Adrenal gland (tissue), 12 donors: ENCODE data around the gene NEGR1. TPM values are rescaled to one million over a fixed set of nuclear protein-coding genes. Genes with fewer than 3 reads are reported as not detected.

ENCODE experiments used
- DNase-seq, 7 donors: peaks; one replicate each; pipeline ENCODE4 v3.0.0-alpha.2; 2019 to 2020
- H3K27ac ChIP-seq, 5 donors: fragments of 200-600 bp; sonication (generic) in 4 of 5; 1 replicate in 3 of 5; 2 replicates in 2 of 5; pipeline versions ENCODE4 v1.5.1 to v1.8.0; 2016 to 2020; ENCODE audit warnings: mild to moderate bottlenecking in 1 of 5
- H3K27me3 ChIP-seq: fragments of 200-600 bp; 2 replicates; pipeline ENCODE4 v1.8.0; 2021
- H3K36me3 ChIP-seq, 2 donors: fragments of 200-600 bp; replicated peaks in 1 of 2; 1 replicate in 1 of 2; 2 replicates in 1 of 2; pipeline versions ENCODE4 v1.5.1 to v1.8.0; 2018 to 2022
- H3K4me1 ChIP-seq, 2 donors: fragments of 200-600 bp; replicated peaks in 1 of 2; 1 replicate in 1 of 2; 2 replicates in 1 of 2; pipeline versions ENCODE4 v1.5.1 to v1.8.0; 2018 to 2021
- H3K4me3 ChIP-seq, 4 donors: fragments of 200-600 bp; sonication (generic) in 3 of 4; one replicate each; pipeline ENCODE4 v1.5.1; 2016 to 2018
- H3K9me3 ChIP-seq, 3 donors: fragments of 200-600 bp; sonication (generic) in 1 of 3; replicated peaks in 1 of 3; 1 replicate in 2 of 3; 2 replicates in 1 of 3; pipeline versions ENCODE4 v1.5.1 to v1.8.0; 2016 to 2021
- POLR2A ChIP-seq, 2 donors: fragments of 450-650 bp; IDR thresholded peaks; one replicate each; pipeline ENCODE4 v1.6.1; 2017; ENCODE audit warnings: antibody characterized with exemption in 2 of 2, mild to moderate bottlenecking in 2 of 2, moderate library complexity in 1 of 2
- WGBS, 4 donors: extraction: QIAGEN DNeasy Blood & Tissue Kit in 2 of 4; methylation state at CpG; one replicate each; pipeline versions ENCODE4 v1.1.5 to v1.1.7; 2013 to 2017; 5-methylcytosine and 5-hydroxymethylcytosine counted together
- intact Hi-C, 2 donors: fragments of 100-400 bp; cut with DNase I; formaldehyde crosslinking; loops; one replicate each; pipeline versions ENCODE4 v1.14.1 to v1.15.0; 2022 to 2023
- polyA plus RNA-seq, 3 donors: library from polyadenylated mRNA; stranded (reverse); fragments of 200-250 nt in 2 of 3; fragments of 350-450 nt in 1 of 3; fragmentation: Illumina TruSeq in 1 of 3; extraction: RNeasy Lipid Tissue Mini Kit (QIAGEN cat#74804) in 1 of 3; gene quantifications; one replicate each; pipeline ENCODE4 v1.2.3, GENCODE V29; 2013 to 2014
- total RNA-seq, 9 donors: library from RNA; depleted of rRNA in 4 of 9; stranded (reverse); fragments of >200 nt in 4 of 9; fragments of 120-200 nt in 1 of 9; fragmentation: NEBNext Ultra II Directional in 1 of 9; extraction: Animal tissue kit (Norgen Biotek cat#: 25700) in 1 of 9; gene quantifications; one replicate each; pipeline versions ENCODE4 v1.1.0 to v1.2.4, GENCODE V29; 2013 to 2023
- TF ChIP-seq, protein P1 (sequence below), 6 experiments: fragments of 450-650 bp in 4 of 6; fragments of 200-600 bp in 2 of 6; sonication (generic) in 1 of 6; IDR thresholded peaks; 1 replicate in 5 of 6; 2 replicates in 1 of 6; pipeline versions ENCODE4 v1.5.1 to v1.8.0; 2016 to 2021; ENCODE audit warnings: antibody characterized with exemption in 6 of 6, mild to moderate bottlenecking in 2 of 6, moderate library complexity in 1 of 6
- donor health status: healthy with polysubstance abuse.
- donor health status: Bipolar disorder and iron deficiency.
- donor health status: DM: yes; HTN: yes; CAD: no.
- donor health status: DM: no; HTN: no; CAD: no.
- donor health status: DM: no; HTN: no; CAD: no.
- donor health status: DM: yes; HTN: yes; CAD: no.

NEGR1 gene
- total and polyA plus RNA-seq, 12 donors = 1.1 to 7.4 (median 4.0) TPM

GRCh38 chr1:72111662-72112061 lies 170.7 kb downstream of the NEGR1 start:
- Histone ChIP-seq H3K27ac (no peak overlapping the region), H3K4me3 (no peak overlapping the region), H3K9me3 (no peaks in the 10 kb centered on the region), H3K4me1 (no peaks in the 10 kb centered on the region), H3K36me3 (no peaks in the 10 kb centered on the region), H3K27me3 (no peaks in the 10 kb centered on the region)
- intact Hi-C loops = no loop called here
- 56 to 65% (median 61%) methylated on average over 4 of the region's 4 CpGs for WGBS, 4 donors
- no peak for DNase-seq
- TF ChIP-seq, protein P1, sequence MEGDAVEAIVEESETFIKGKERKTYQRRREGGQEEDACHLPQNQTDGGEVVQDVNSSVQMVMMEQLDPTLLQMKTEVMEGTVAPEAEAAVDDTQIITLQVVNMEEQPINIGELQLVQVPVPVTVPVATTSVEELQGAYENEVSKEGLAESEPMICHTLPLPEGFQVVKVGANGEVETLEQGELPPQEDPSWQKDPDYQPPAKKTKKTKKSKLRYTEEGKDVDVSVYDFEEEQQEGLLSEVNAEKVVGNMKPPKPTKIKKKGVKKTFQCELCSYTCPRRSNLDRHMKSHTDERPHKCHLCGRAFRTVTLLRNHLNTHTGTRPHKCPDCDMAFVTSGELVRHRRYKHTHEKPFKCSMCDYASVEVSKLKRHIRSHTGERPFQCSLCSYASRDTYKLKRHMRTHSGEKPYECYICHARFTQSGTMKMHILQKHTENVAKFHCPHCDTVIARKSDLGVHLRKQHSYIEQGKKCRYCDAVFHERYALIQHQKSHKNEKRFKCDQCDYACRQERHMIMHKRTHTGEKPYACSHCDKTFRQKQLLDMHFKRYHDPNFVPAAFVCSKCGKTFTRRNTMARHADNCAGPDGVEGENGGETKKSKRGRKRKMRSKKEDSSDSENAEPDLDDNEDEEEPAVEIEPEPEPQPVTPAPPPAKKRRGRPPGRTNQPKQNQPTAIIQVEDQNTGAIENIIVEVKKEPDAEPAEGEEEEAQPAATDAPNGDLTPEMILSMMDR (IDR thresholded peaks at IDR 0.05) = no peak

DNA sequence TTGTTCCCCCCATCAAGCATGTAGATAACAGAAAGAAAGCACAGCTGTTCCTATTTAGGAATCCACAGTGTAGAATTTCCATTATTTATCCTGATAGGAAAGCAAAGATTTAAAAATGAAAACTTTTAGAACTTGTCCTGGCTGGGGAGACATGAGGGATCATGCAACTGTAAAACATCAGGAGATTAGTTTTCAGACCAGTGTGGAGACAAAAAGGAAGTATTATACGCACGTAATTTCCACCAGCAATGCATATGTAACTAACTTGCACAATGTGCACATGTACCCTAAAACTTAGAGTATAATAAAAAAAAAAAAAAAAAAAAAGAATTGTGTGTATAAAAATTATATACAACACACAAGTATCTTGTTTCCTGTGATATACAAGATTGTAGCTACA lies 172.4 kb downstream of the NEGR1 start:
- no peak for DNase-seq
- intact Hi-C loops = no loop called here
- Histone ChIP-seq H3K4me3 (no peak overlapping the region), H3K27me3 (no peaks in the 10 kb centered on the region), H3K27ac (no peak overlapping the region), H3K36me3 (no peaks in the 10 kb centered on the region), H3K9me3 (no peaks in the 10 kb centered on the region), H3K4me1 (no peaks in the 10 kb centered on the region)
- 50 to 77% (median 68%) methylated on average over 2 of the region's 2 CpGs for WGBS, 4 donors
- TF ChIP-seq POLR2A (IDR thresholded peaks at IDR 0.05) = no peak
- TF ChIP-seq, protein P1 (IDR thresholded peaks at IDR 0.05) = no peak

DNA sequence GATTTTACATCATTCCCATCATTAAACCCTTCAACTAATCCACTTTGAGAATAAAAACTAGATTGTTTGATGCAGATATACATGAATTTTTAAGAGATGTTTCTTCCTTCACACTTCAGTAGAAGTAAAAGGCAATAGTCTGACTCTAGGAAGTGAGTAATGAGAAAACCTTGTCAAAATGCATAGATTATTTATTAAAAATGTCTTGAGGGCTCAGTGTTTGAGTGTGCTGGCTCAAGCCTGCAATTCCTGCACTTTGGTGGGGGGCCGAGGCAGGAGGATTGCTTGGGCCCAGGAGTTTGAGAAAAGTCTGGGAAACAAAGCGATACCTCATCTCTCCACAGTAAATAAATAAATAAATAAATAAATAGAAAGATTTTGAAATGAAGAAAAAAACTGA lies 177.1 kb downstream of the NEGR1 start:
- Histone ChIP-seq H3K36me3 (no peaks in the 10 kb centered on the region), H3K27ac (no peak overlapping the region), H3K4me1 (no peaks in the 10 kb centered on the region), H3K27me3 (no peaks in the 10 kb centered on the region), H3K4me3 (no peak overlapping the region), H3K9me3 (no peaks in the 10 kb centered on the region)
- 86 to 93% (median 89%) methylated on average over 2 of the region's 2 CpGs for WGBS, 4 donors
- no peak for DNase-seq
- TF ChIP-seq POLR2A (IDR thresholded peaks at IDR 0.05) = no peak
- TF ChIP-seq, protein P1 (IDR thresholded peaks at IDR 0.05) = no peak
- intact Hi-C loops = no loop called here

GRCh38 chr1:72101840-72102632 lies 180.3 kb downstream of the NEGR1 start:
- Histone ChIP-seq H3K27me3 (no peaks in the 10 kb centered on the region), H3K27ac (no peak overlapping the region), H3K9me3 (no peaks in the 10 kb centered on the region), H3K36me3 (no peaks in the 10 kb centered on the region), H3K4me1 (no peaks in the 10 kb centered on the region), H3K4me3 (no peak overlapping the region)
- intact Hi-C loops = no loop called here
- no peak for TF ChIP-seq POLR2A (IDR thresholded peaks at IDR 0.05)
- TF ChIP-seq, protein P1 (IDR thresholded peaks at IDR 0.05) = no peak
- DNase-seq = no peak
- WGBS, 4 donors = 77 to 89% (median 81%) methylated on average over 3 of the region's 3 CpGs
